H7 (cell line): Measurements from ENCODE around the gene ZNF669. TPM values are rescaled to one million over a fixed set of nuclear protein-coding genes. Genes with fewer than 3 reads are reported as not detected.
A peak's percentile ranks its signal among the peaks of the same experiment; 100 is the strongest.

Experiments
- DNase-seq: peaks from one replicate; pipeline ENCODE4 v3.0.0; 2012
- H3K27me3 ChIP-seq: 2 replicates; pipeline ENCODE4 v1.6.0; 2011; ENCODE audit warnings: mild to moderate bottlenecking, low read length; ENCODE audit not compliant: control insufficient read depth, insufficient read depth
- H3K36me3 ChIP-seq: replicated peaks from 2 replicates; pipeline ENCODE4 v1.5.1; 2011; ENCODE audit warnings: low read length; ENCODE audit not compliant: control insufficient read depth, insufficient read depth
- H3K4me3 ChIP-seq: 2 replicates; pipeline ENCODE4 v1.5.1; 2011; ENCODE audit warnings: low read depth, mild to moderate bottlenecking, control low read depth, low read length, moderate library complexity; ENCODE audit not compliant: insufficient read depth
- total RNA-seq: library from RNA; depleted of rRNA; stranded (reverse); fragments of >200 nt; shearing (Covaris generic); gene quantifications from 2 replicates; pipeline ENCODE4 v1.2.3, GENCODE V29; 2014

ZNF669 gene
- total RNA-seq, 1 experiment from 2014 or later: 19.8 TPM

DNA sequence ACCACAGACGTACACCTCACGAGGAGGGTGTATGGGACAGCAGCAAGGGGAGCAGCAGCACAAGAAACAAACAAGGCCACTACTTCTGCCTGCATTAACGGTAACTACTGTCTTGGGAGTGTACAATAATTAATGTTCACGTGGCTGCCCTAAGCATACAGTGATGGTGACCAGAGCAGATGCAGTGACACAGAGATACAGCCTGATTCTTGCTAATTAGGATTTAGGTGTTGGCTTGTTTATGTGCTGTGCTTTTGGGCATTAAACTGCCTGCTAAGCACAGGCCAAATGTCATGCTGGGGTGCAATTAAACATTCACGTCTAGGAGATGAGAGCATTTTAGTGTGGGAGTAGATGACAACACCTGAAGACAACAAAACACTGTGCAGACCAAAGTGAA is 7.2 kb downstream of the ZNF669 start:
- Histone ChIP-seq H3K27me3 (no peaks in the 10 kb centered on the region), H3K4me3 (no peak overlapping the region), H3K36me3 (peaks cover 16% of the 10 kb centered on the region)
- no peak for DNase-seq

- DNase-seq: no peak
- Histone ChIP-seq H3K4me3 (no peak overlapping the region), H3K27me3 (no peaks in the 10 kb centered on the region), H3K36me3 (peaks cover 14% of the 10 kb centered on the region)
Measured at GRCh38 chr1:247096544-247096943, 7.6 kb downstream of the ZNF669 start.

DNA sequence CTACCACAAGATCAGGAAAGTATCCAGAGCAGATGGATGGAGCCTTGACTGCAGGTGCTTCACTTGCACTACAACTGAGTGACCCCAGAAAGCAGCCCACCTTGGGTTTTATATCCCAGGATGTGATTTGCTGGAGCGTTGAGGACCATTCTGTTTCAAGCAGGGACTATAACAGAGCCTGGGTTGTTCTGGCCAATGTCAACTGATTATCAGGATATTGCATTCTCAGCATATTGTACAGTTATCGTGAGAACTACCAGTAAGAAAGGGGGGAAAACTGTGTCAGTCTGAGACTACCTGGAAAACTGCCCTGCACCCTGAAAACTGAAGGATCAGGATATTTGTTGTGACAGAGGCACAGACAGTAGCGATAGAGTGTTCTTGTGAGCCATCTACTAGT is 8.0 kb downstream of the ZNF669 start:
- DNase-seq: no peak
- Histone ChIP-seq H3K4me3 (no peak overlapping the region), H3K36me3 (peaks cover 11% of the 10 kb centered on the region)

DNA sequence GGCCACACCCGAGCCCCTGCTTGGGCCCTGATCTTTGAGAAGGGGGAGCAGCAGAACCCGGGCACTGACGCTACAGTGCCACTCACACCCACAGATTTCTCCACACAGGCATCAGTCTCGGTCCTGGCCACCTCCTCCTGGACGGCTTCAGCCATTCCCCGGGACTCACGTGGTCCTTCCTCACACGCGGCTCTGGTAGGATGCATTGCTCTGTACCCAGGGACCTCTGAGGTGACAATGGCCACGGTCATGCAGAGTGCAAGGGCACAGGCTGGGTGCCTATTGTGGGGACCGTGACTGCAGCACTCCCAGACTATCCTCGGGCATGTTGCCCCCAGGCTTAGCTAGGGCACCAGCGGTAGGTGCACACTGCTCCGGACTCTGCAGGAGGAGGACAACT is 13.7 kb downstream of the ZNF669 start:
- no peak for DNase-seq
- H3K36me3 ChIP-seq: no peaks in the 10 kb centered on the region
- no peak overlapping the region for H3K4me3 ChIP-seq
- no peaks in the 10 kb centered on the region for H3K27me3 ChIP-seq

More for the DNA sequence above, 8.0 kb downstream of the ZNF669 start:
- no peaks in the 10 kb centered on the region for H3K27me3 ChIP-seq

GRCh38 chr1:247089616-247090375 is 14.4 kb downstream of the ZNF669 start:
- peak; percentile 69 for DNase-seq
- no peaks in the 10 kb centered on the region for H3K36me3 ChIP-seq
- no peaks in the 10 kb centered on the region for H3K27me3 ChIP-seq
- no peak overlapping the region for H3K4me3 ChIP-seq

DNA sequence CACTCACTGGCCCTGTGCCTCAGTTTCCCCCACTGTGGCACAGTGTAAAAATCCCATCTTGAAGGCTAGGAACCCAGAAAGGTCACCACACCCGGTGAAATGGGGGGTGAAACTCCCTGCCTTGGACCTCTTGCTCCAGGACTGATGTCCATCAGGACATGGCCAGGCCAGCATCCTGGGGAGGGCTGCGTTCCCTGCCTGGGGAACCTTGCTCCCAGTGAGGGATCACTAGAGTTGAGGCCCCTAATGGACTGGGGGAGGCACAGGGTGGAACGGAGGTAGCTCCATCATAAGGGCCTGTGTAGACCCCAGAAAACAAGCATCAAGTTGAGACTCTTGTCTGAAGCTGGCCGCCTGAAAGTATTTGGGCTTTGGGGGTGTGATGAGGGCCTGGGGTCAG is 15.2 kb downstream of the ZNF669 start:
- H3K4me3 ChIP-seq: no peak overlapping the region
- H3K36me3 ChIP-seq: no peaks in the 10 kb centered on the region
- no peak for DNase-seq
- H3K27me3 ChIP-seq: no peaks in the 10 kb centered on the region

GRCh38 chr1:247087256-247087655 is 16.9 kb downstream of the ZNF669 start:
- H3K27me3 ChIP-seq: no peaks in the 10 kb centered on the region
- no peaks in the 10 kb centered on the region for H3K36me3 ChIP-seq
- H3K4me3 ChIP-seq: no peak overlapping the region
- no peak for DNase-seq

GRCh38 chr1:247085310-247085709 is 18.8 kb downstream of the ZNF669 start:
- DNase-seq: no peak
- H3K4me3 ChIP-seq: no peak overlapping the region

DNA sequence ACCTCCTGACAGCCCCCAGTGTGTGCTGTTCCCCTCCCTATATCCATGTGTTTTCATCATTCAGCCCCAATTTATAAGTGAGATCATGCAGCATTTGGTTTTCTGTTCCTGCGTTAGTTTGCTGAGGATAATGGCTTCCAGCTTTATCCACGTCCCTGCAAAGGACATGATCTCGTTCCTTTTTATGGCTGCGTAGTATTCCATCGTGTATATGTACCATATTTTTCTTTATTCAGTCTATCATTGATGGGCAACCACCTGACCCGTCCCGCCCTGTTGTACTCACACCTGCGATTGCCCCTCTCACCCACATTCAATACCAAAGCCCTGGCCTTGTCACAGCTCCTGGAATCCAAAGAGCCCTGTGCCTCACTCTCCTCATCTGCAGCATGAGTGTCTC is 19.4 kb downstream of the ZNF669 start:
- Histone ChIP-seq H3K4me3 (no peak overlapping the region), H3K36me3 (no peaks in the 10 kb centered on the region), H3K27me3 (no peaks in the 10 kb centered on the region)
- DNase-seq: no peak

More at GRCh38 chr1:247085310-247085709, 18.8 kb downstream of the ZNF669 start:
- H3K27me3 ChIP-seq: no peaks in the 10 kb centered on the region
- H3K36me3 ChIP-seq: no peaks in the 10 kb centered on the region

DNA sequence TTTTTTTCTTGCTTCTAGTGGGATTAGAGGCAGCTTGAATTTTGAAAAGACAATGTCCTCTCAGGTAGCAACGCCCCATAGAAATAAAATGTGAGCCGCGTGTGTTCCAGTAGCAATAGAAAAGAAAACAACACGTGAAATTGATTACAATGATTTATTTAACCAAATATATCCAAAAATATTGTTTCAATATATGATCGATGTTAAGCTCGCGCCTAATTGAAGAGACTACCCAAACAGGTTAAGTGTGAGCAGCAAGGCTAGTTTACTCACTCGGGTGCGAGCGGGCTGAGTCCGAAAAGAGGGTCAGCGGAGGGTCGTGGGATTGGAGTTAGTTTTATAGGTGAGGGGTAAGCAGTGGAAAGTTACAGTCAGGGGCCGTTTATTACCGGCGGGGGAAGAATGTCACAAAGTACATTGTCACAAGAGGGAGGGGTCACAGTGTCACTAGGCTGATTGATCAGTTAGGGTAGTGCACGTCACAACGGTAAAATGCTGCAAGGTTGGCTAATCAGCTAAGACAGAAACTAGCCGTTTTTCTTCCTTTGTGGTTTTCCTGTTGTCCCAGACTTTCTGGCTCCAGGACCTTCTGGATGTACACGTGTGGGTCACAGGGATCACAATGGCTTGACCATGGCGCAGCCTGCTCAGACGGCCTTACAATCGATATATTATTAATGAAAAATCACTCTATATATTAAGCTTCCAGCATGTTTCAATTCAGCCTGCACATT is 24.8 kb downstream of the ZNF669 start:
- Histone ChIP-seq H3K4me3 (peak overlapping the region; percentile 39), H3K27me3 (no peaks in the 10 kb centered on the region), H3K36me3 (no peaks in the 10 kb centered on the region; the same call in 1 of the 2 replicates)
- DNase-seq: peak; percentile 42

- Histone ChIP-seq H3K4me3 (peak within 1 kb of the TSS; percentile 98), H3K36me3 (no peaks in the 10 kb centered on the region; the same call in 1 of the 2 replicates), H3K27me3 (no peaks in the 10 kb centered on the region)
- peak; percentile 96 for DNase-seq
Measured at GRCh38 chr1:247078258-247079140, 25.7 kb downstream of the ZNF669 start, which contains the start of gene ZNF670. TSS of gene ZNF670 (minus strand) at chr1:247078811. CDS start at chr1:247078596, 215 bp downstream.

- H3K4me3 ChIP-seq: peak overlapping the region; percentile 98
- no peaks in the 10 kb centered on the region; the same call in none of the 2 replicates for H3K36me3 ChIP-seq
- DNase-seq: no peak
- H3K27me3 ChIP-seq: no peaks in the 10 kb centered on the region
Measured at GRCh38 chr1:247077876-247078257, 26.3 kb downstream of the ZNF669 start.

DNA sequence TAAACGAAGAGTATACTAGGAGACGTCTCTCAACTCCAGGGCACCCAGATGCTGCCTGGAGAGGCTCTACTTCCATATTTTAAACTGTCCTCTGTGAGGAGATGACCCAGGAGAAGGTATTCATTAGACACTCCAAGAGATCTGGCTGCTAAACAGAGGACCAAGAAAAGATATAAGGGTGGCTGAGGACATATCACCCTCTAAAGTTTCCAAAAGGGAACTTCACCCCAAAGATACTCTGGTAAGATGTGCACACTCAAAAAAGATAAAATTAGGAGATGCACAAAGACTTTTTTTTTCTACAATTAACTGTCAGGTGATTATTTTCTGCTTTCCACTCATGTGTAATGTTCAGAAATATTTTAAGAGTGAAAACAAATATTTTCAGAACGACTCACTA is 26.9 kb downstream of the ZNF669 start:
- Histone ChIP-seq H3K27me3 (no peaks in the 10 kb centered on the region), H3K4me3 (no peak overlapping the region), H3K36me3 (no peaks in the 10 kb centered on the region; the same call in none of the 2 replicates)
- no peak for DNase-seq

GRCh38 chr1:247070645-247071044 is 33.5 kb downstream of the ZNF669 start:
- H3K27me3 ChIP-seq: no peaks in the 10 kb centered on the region
- DNase-seq: no peak
- no peaks in the 10 kb centered on the region; the same call in none of the 2 replicates for H3K36me3 ChIP-seq
- no peak overlapping the region for H3K4me3 ChIP-seq
